Endothelial cell of umbilical vein (primary cell): Measurements from ENCODE around the gene CCDC57. TPM values are rescaled to one million over a fixed set of nuclear protein-coding genes. Genes with fewer than 3 reads are reported as not detected.

Experiments used
- BruUV-seq: library from RNA; stranded (reverse); fragments of 400-500 nt; replicated peaks from 2 replicates; lab custom pipeline; 2021; lab: Mats Ljungman, UMichigan
- CTCF ChIA-PET: fragments of 300-600, 350-600 bp; sonication (Branson Sonifier 250); formaldehyde crosslinking; loops from one replicate; lab custom pipeline; 2021; ENCODE audit warnings: antibody characterized with exemption, inconsistent platforms; lab: Charles Lee
- POLR2A ChIA-PET: fragments of 300-600, 350-600 bp; sonication (Branson Sonifier 250); formaldehyde crosslinking; loops from one replicate; lab custom pipeline; 2021; ENCODE audit warnings: antibody characterized with exemption, inconsistent platforms; lab: Charles Lee
- DNase-seq: peaks from one replicate; pipeline ENCODE4 v3.0.0-alpha.2; 2011; ENCODE audit warnings: low read depth, low spot score
- FAIRE-seq: peaks from 2 replicates; lab custom pipeline; 2011; peaks lifted over from hg19 to GRCh38; lab: Jason Lieb, UNC
- H2AFZ ChIP-seq: 2 replicates; pipeline ENCODE4 v1.6.0; 2012; ENCODE audit warnings: low read depth, low read length, control low read depth, inconsistent platforms
- H3K27ac ChIP-seq: 2 replicates; pipeline ENCODE4 v1.5.1; 2011; ENCODE audit warnings: low read depth, mild to moderate bottlenecking, control low read depth, low read length, moderate library complexity; ENCODE audit not compliant: insufficient read depth
- H3K27me3 ChIP-seq, 2 experiments: 2 replicates each; pipeline versions ENCODE4 v1.6.0 to v1.6.1; 2011; ENCODE audit warnings: low read length in 2 of 2, mixed read lengths in 1 of 2; ENCODE audit not compliant: control insufficient read depth in 2 of 2, insufficient read depth in 2 of 2
- H3K36me3 ChIP-seq, 2 experiments: 2 replicates in 1 of 2; 3 replicates in 1 of 2; pipeline ENCODE4 v1.5.1; 2011; ENCODE audit warnings: low read length in 2 of 2, mild to moderate bottlenecking in 1 of 2, moderate library complexity in 1 of 2; ENCODE audit not compliant: control insufficient read depth in 2 of 2, insufficient read depth in 2 of 2; ENCODE audit errors: extremely low read depth in 1 of 2
- H3K4me1 ChIP-seq: 3 replicates; pipeline ENCODE4 v1.5.1; 2011; ENCODE audit warnings: mild to moderate bottlenecking, low read length; ENCODE audit not compliant: control insufficient read depth, insufficient read depth; ENCODE audit errors: extremely low read depth
- H3K4me2 ChIP-seq: 2 replicates; pipeline ENCODE4 v1.6.1; 2011; ENCODE audit warnings: low read length, control low read depth, mixed read lengths; ENCODE audit not compliant: insufficient read depth
- H3K4me3 ChIP-seq, 3 experiments: fragments of 200-600 bp in 1 of 3; sonication (generic), shearing (Covaris generic) in 1 of 3; replicated peaks in 1 of 3; 2 replicates each; pipeline ENCODE4 v1.5.1; 2011 to 2016; ENCODE audit warnings: control low read depth in 3 of 3, low read length in 3 of 3, mild to moderate bottlenecking in 2 of 3, inconsistent platforms in 1 of 3, low read depth in 1 of 3, moderate library complexity in 1 of 3; ENCODE audit not compliant: insufficient read depth in 1 of 3
- H3K79me2 ChIP-seq: 2 replicates; pipeline ENCODE4 v1.6.0; 2012; ENCODE audit warnings: low read length, inconsistent platforms; ENCODE audit not compliant: control insufficient read depth, insufficient read depth
- H3K9ac ChIP-seq: replicated peaks from 2 replicates; pipeline ENCODE3; 2011; ENCODE audit warnings: low read length, control low read depth; ENCODE audit not compliant: insufficient read depth; ENCODE audit errors: extremely low read depth
- H3K9me1 ChIP-seq: replicated peaks from 3 replicates; pipeline ENCODE4 v1.6.0; 2011; ENCODE audit warnings: mild to moderate bottlenecking, low read length; ENCODE audit not compliant: control insufficient read depth, insufficient read depth; ENCODE audit errors: extremely low read depth
- H3K9me3 ChIP-seq: replicated peaks from 2 replicates; pipeline ENCODE4 v1.5.1; 2012; ENCODE audit warnings: low read length, inconsistent platforms; ENCODE audit not compliant: control insufficient read depth, insufficient read depth
- H4K20me1 ChIP-seq: replicated peaks from 2 replicates; pipeline ENCODE3; 2011; ENCODE audit warnings: mild to moderate bottlenecking, low read length; ENCODE audit not compliant: control insufficient read depth, insufficient read depth; ENCODE audit errors: extremely low read depth
- CTCF ChIP-seq, 2 donors: IDR thresholded peaks; 1 replicate in 1 of 2; 2 replicates in 1 of 2; pipeline ENCODE4 v1.5.1; 2011; ENCODE audit warnings: low read length in 2 of 2, mild to moderate bottlenecking in 2 of 2, moderate library complexity in 2 of 2, control low read depth in 1 of 2, inconsistent platforms in 1 of 2, low read depth in 1 of 2; ENCODE audit not compliant: insufficient read depth in 1 of 2; ENCODE audit errors: extremely low read depth in 1 of 2
- EZH2 ChIP-seq: IDR thresholded peaks from 2 replicates; pipeline ENCODE4 v1.6.1; 2012; ENCODE audit warnings: borderline replicate concordance, low read depth, mild to moderate bottlenecking, moderate library complexity, low read length, inconsistent platforms; ENCODE audit not compliant: severe bottlenecking
- FOS ChIP-seq: IDR thresholded peaks from 2 replicates; pipeline ENCODE4 v1.6.1; 2011; ENCODE audit warnings: mild to moderate bottlenecking, low read length, moderate library complexity, borderline replicate concordance; ENCODE audit not compliant: insufficient read depth
- GATA2 ChIP-seq: IDR thresholded peaks from 2 replicates; pipeline ENCODE4 v1.7.0; 2011; ENCODE audit warnings: low read depth, mild to moderate bottlenecking, moderate library complexity, mixed read lengths, low read length; ENCODE audit not compliant: insufficient read length, insufficient read depth
- JUN ChIP-seq: IDR thresholded peaks from 2 replicates; pipeline ENCODE4 v1.6.1; 2011; ENCODE audit warnings: borderline replicate concordance, low read depth; ENCODE audit not compliant: insufficient read length, insufficient read depth
- MAX ChIP-seq: IDR thresholded peaks from 2 replicates; pipeline ENCODE4 v1.6.1; 2011; ENCODE audit not compliant: insufficient read depth, insufficient read length
- MYC ChIP-seq: IDR thresholded peaks from one replicate; pipeline ENCODE4 v1.6.1; 2011; ENCODE audit warnings: mild to moderate bottlenecking, low read depth, low read length
- POLR2A ChIP-seq: IDR thresholded peaks from 2 replicates; pipeline ENCODE4 v1.6.1; 2012; ENCODE audit warnings: low read depth, mild to moderate bottlenecking, control low read depth, low read length
- POLR2AphosphoS5 ChIP-seq: IDR thresholded peaks from 2 replicates; pipeline ENCODE4 v1.6.1; 2012; ENCODE audit warnings: low read depth, mild to moderate bottlenecking, control low read depth, low read length, moderate library complexity; ENCODE audit not compliant: insufficient read depth
- dilution Hi-C: fragments of 300-500 bp; cut with MboI; formaldehyde crosslinking; loops from one replicate; pipeline ENCODE4 v1.15.0; 2019; ENCODE audit warnings: low sequenced_read_pairs; ENCODE audit not compliant: extremely low pct_ligation_motif_present
- intact Hi-C: fragments of 100-400 bp; cut with micrococcal nuclease; formaldehyde crosslinking; loops from one replicate; pipeline ENCODE4 v1.10.0; 2022
- polyA plus RNA-seq, 4 experiments: library from polyadenylated mRNA; depleted of rRNA in 3 of 4; stranded (reverse) in 3 of 4; unstranded in 1 of 4; fragments of >200 nt; gene quantifications; 2 replicates each; pipeline versions ENCODE4 v1.2.1 to v1.2.3, GENCODE V29; 2011 to 2012; ENCODE audit warnings: missing spikeins in 1 of 4
- total RNA-seq: library from RNA; stranded (reverse); gene quantifications from 2 replicates; pipeline ENCODE4 v1.2.3, GENCODE V29; 2021

Gene CCDC57
- total and polyA plus RNA-seq, 2 donors (not counting 3 experiments of a cell fraction or from before 2014, with no cell fraction given), result 18.6 to 31.6 TPM

- no peaks in the 10 kb centered on the region for H3K4me1 ChIP-seq
- H3K4me3 ChIP-seq, result no peak overlapping the region
- DNase-seq (no peak), FAIRE-seq (no peak)
- CTCF ChIA-PET, result no interaction called here
- intact Hi-C loops (no loop called here), dilution Hi-C loops (no loop called here)
- H4K20me1 ChIP-seq, result no peaks in the 10 kb centered on the region
- no peaks in the 10 kb centered on the region for H3K79me2 ChIP-seq
- H3K9me3 ChIP-seq, result no peaks in the 10 kb centered on the region
- POLR2A ChIA-PET, result no interaction called here
- no TSS peak for BruUV-seq
- no peak overlapping the region for H3K27ac ChIP-seq
- H3K27me3 ChIP-seq, result no peaks in the 10 kb centered on the region
- TF ChIP-seq POLR2A (no peak), JUN (no peak), MYC (no peak), POLR2AphosphoS5 (no peak), CTCF (IDR thresholded peaks at IDR 0.05; ENCODE audit: extremely low read depth in 1 of 2, insufficient read depth in 1 of 2, low read depth in 1 of 2, low read length in 2 of 2) (no peak), EZH2 (no peak), GATA2 (no peak), MAX (no peak), FOS (no peak)
- H3K4me2 ChIP-seq, result no peak overlapping the region
- no peaks in the 10 kb centered on the region for H3K36me3 ChIP-seq
- H2AFZ ChIP-seq, result no peak overlapping the region
- H3K9me1 ChIP-seq, result no peaks in the 10 kb centered on the region
- no peak overlapping the region for H3K9ac ChIP-seq
Measured at GRCh38 chr17:82120148-82120547, 92.5 kb downstream of the CCDC57 start.
